Thymus (tissue), 11 donors: ENCODE data around the gene IGF1R. TPM values are rescaled to one million over a fixed set of nuclear protein-coding genes. Genes with fewer than 3 reads are reported as not detected.

ENCODE experiments used
- DNase-seq, 9 donors: peaks; one replicate each; pipeline ENCODE4 v3.0.0-alpha.2; 2013; ENCODE audit warnings: low spot score in 9 of 9, low read depth in 6 of 9, missing footprints in 1 of 9
- H3K27ac ChIP-seq, 2 donors: one replicate each; pipeline ENCODE4 v1.5.1; 2013; ENCODE audit warnings: control low read depth in 1 of 2, low read depth in 1 of 2, low read length in 1 of 2, mild to moderate bottlenecking in 1 of 2, moderate library complexity in 1 of 2
- H3K27me3 ChIP-seq, 2 donors: one replicate each; pipeline ENCODE4 v1.5.1; 2013; ENCODE audit warnings: low read length in 1 of 2; ENCODE audit not compliant: control insufficient read depth in 2 of 2, insufficient read depth in 1 of 2
- H3K36me3 ChIP-seq, 2 donors: one replicate each; pipeline ENCODE4 v1.5.1; 2013; ENCODE audit warnings: low read length in 1 of 2, mild to moderate bottlenecking in 1 of 2, moderate library complexity in 1 of 2; ENCODE audit not compliant: control insufficient read depth in 2 of 2, insufficient read depth in 2 of 2
- H3K4me1 ChIP-seq, 2 donors: one replicate each; pipeline ENCODE4 v1.5.1; 2013; ENCODE audit warnings: low read length in 2 of 2; ENCODE audit not compliant: control insufficient read depth in 2 of 2, insufficient read depth in 2 of 2
- H3K4me3 ChIP-seq, 2 donors: one replicate each; pipeline ENCODE4 v1.5.1; 2013; ENCODE audit warnings: low read length in 2 of 2, control low read depth in 1 of 2, mild to moderate bottlenecking in 1 of 2
- H3K9me3 ChIP-seq, 2 donors: one replicate each; pipeline ENCODE4 v1.5.1; 2013; ENCODE audit warnings: low read length in 1 of 2, mild to moderate bottlenecking in 1 of 2; ENCODE audit not compliant: control insufficient read depth in 2 of 2, insufficient read depth in 1 of 2
- WGBS: extraction: QIAGEN DNeasy Blood & Tissue Kit; methylation state at CpG from one replicate; pipeline ENCODE4 v1.1.7; 2013; 5-methylcytosine and 5-hydroxymethylcytosine counted together
- polyA plus RNA-seq: library from polyadenylated mRNA; stranded (reverse); fragments of 200-250 nt; gene quantifications from one replicate; pipeline ENCODE4 v1.2.3, GENCODE V29; 2013
- total RNA-seq: library from RNA; stranded (reverse); fragments of 120-200 nt; gene quantifications from one replicate; pipeline ENCODE4 v1.2.4, GENCODE V29; 2013
- donor health status: healthy.

Gene IGF1R
- total and polyA plus RNA-seq, 2 donors = 10.0 to 11.0 TPM

DNA sequence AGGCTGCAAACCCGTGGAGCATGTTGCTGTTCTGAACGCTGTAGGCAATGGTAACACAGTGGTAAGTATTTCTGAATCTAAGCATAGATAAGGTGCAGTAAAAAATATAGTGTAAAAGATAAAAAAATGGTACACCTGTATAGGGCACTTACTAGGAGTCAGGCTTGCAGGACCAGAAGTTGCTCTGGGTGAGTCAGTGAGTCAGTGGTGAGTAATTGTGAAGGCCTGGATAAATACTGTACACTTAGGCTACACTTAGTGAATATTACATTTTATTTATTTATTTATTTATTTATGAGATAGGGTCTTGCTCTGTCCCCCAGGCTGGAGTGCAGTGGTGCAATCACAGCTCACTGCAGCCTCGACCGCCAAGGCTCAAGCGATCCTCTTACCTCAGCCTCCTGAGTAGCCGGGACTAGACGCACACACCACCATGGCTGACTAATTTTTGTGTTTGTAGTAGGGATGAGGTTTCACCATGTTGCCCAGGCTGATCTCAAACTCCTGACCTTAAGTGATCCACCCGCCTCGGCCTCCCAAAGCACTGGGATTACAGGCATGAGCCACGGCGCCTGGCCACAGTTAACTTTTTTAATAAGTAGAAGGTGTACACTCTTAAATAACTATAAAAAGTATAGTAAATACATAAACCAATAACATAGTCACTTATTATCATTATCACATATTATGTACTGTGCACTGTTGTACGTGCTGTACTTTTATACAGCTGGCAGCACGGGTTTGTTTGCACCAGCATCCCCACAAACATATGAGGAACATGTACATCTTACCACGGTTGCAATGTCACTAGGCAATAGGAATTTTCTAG, 155.1 kb downstream of the IGF1R start:
- Histone ChIP-seq H3K4me3 (no peak overlapping the region), H3K9me3 (no peaks in the 10 kb centered on the region), H3K27me3 (no peaks in the 10 kb centered on the region), H3K27ac (no peak overlapping the region), H3K36me3 (no peaks in the 10 kb centered on the region), H3K4me1 (peaks cover 17 to 38% of the 10 kb centered on the region in 2 donors)
- DNase-seq = no peak
- WGBS = 98% methylated on average over 14 of the region's 14 CpGs

DNA sequence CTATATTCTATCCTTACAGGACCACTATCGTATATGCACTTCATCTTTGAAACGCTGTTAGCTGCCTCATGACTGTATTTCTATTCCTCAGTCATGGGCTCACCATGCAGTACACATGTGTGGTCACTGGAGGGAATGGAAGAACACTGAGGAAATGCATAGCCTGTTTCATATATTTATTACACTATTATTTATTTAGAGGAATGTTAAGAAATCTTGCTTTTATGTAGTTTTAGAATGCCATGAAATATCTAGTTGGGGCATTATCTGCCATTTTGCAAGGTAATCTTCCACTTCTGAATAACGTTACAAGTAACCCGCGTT, 155.7 kb downstream of the IGF1R start:
- Histone ChIP-seq H3K27ac (no peak overlapping the region), H3K4me3 (no peak overlapping the region), H3K36me3 (no peaks in the 10 kb centered on the region), H3K9me3 (no peaks in the 10 kb centered on the region), H3K4me1 (peaks cover 17 to 38% of the 10 kb centered on the region in 2 donors), H3K27me3 (no peaks in the 10 kb centered on the region)
- DNase-seq = no peak
- 99% methylated on average over 5 of the region's 5 CpGs for WGBS

DNA sequence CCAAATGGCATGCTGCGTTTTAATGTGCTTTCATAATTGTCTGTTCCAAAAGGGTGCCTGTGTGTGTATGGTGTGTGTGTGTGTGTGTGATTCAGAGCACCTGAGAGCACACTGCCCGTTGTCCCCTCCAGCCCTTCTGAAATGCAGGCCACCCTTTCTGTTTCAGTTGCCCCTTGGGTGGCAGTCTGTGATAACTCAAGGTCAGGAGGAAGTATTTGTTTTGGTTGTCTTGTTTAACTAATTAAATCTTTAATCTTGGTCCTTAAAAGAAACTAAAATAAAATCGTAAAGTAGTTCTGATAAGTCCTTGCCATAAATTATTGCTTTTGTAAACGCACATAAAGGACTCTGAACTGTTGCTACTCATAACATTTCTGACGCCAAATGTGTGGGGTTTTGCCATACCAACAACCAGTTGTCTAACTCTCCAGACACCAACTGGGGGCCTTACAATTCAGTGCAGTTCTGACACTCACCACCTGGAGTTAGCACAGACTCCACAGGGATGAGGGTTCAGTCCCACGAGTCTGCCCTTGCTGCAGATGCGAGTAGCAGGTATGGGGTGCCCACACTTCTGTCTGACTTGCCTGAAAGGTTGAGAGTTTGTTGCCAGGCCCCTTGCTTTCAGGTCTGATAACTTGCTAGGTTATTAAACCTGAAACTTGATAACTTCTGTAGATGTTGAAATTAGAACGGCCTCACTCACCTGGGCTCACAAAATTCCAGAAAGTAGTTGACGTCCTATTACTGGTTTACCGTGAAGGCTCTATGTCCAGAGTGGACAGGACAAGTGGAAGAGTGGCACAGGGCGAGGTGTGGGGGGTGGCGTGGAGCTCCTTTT, 157.3 kb downstream of the IGF1R start:
- Histone ChIP-seq H3K4me1 (peaks cover 13 to 25% of the 10 kb centered on the region in 2 donors), H3K36me3 (no peaks in the 10 kb centered on the region), H3K9me3 (no peaks in the 10 kb centered on the region), H3K27ac (no peak overlapping the region), H3K4me3 (no peak overlapping the region), H3K27me3 (no peaks in the 10 kb centered on the region)
- WGBS = 95% methylated on average over 12 of the region's 12 CpGs
- no peak for DNase-seq

DNA sequence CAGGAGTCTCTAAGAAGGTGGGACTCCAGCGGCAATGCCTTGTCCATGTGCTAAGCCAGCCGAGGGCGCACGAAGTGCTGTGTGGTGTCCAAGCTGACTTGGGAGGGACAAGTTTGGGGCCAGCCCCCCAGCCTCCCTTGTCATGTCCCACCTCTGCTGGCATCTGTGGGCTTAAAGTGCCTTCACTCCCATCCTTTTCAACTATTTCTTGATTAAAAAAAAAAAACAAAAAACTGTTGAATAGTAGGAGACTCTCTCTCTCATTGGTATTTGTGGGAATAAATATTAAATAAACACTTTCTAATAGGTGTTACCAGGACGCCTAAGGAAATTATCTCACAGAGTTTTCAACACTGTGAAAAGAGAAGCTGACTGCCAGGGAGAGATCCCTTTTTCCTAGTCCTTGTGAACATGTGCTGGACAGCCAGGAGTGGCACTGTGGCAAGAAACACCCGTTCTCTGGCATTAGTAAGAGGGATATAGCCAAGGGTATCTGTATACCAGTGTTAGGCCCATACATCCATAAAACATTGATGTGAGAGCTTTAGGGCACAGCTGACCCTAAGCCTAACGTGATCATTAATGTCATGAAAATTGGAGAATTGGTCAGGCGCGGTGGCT, 158.0 kb downstream of the IGF1R start:
- H3K9me3 ChIP-seq = no peaks in the 10 kb centered on the region
- no peaks in the 10 kb centered on the region for H3K27me3 ChIP-seq
- 98% methylated on average over 9 of the region's 9 CpGs for WGBS
- no peak overlapping the region for H3K27ac ChIP-seq
- DNase-seq = no peak
- H3K4me1 ChIP-seq = peaks cover 6 to 18% of the 10 kb centered on the region in 2 donors
- no peak overlapping the region for H3K4me3 ChIP-seq
- H3K36me3 ChIP-seq = no peaks in the 10 kb centered on the region

DNA sequence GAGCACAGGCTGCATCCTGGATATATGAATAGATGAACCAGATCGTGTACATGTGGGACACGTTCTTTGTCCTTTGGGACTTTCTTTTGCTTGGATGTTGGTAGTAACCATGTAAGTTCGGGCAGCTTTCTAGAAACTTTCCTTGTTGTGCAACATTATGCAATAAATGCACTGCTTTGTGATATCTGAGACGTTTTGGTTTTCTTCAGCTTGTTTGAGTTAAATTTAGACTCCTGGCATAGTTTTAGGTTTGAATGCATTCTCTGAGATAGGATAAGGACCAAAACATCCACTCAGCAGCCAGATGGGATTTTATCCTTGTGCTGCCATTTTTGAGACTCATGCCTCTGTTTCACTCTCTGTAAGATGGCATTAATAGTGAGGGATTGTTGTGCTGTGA, 158.9 kb downstream of the IGF1R start:
- WGBS = 91% methylated on average over 4 of the region's 4 CpGs
- Histone ChIP-seq H3K9me3 (no peaks in the 10 kb centered on the region), H3K36me3 (no peaks in the 10 kb centered on the region), H3K27me3 (no peaks in the 10 kb centered on the region), H3K27ac (no peak overlapping the region), H3K4me1 (peaks cover 0 to 9% of the 10 kb centered on the region in 2 donors), H3K4me3 (no peak overlapping the region)
- DNase-seq = no peak

DNA sequence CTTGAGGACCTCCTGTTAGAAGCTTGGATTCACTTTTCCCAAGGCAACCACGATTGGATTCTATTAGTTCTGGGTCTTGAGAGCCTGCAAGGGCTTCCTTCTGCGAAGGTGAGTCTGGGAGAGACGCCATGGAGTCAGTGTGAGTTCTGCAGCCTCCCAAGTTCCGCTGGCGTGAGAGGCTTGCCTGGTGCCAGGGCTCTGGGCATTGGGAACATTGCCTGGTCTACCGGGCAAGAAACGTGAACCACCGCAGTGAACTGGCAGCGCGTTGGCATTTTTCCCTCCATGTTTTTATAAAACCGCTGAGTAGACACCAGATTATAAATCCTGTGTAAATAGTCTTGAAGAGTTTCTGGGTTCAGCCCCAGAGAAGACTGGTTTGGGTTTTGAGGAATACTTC, 160.9 kb downstream of the IGF1R start:
- Histone ChIP-seq H3K27me3 (no peaks in the 10 kb centered on the region), H3K4me3 (no peak overlapping the region), H3K4me1 (peaks cover 0 to 6% of the 10 kb centered on the region in 2 donors), H3K36me3 (no peaks in the 10 kb centered on the region), H3K9me3 (no peaks in the 10 kb centered on the region), H3K27ac (no peak overlapping the region)
- WGBS = 93% methylated on average over 11 of the region's 11 CpGs
- no peak for DNase-seq

DNA sequence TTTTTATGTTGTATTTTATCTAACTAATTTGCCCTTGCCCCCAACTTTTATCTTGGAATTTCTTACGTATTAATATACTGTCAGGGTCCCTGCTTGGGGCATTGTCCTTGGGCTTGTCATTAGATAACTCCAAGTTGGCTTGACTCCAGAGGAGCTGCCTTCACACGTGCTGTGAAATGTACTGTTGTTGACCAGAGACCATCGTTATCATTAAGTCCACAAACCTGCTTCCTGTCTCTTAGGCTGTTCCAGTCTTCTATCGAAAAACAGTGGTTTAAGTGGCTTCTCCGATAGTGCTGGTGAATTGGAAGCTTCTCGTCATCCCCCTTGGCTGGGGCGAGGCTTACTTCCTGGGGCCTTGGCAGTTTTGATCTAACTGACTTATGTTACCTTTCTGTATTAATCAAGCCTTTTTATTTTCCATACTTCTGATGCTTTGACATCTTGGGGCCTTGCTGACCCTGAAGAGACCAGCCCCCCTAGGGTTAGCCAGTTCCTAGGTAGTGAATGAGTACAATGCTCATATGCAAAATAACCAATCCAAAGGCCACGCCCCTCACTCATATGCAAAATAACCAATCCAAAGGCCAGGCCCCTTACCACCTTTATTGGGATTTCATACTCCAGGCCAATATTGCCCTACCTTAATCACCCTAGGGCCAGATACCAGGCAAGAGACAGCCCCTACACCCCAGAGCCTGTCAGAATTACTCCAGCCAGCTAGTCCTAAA, 164.5 kb downstream of the IGF1R start:
- Histone ChIP-seq H3K4me1 (no peaks in the 10 kb centered on the region), H3K36me3 (no peaks in the 10 kb centered on the region), H3K27me3 (no peaks in the 10 kb centered on the region), H3K27ac (no peak overlapping the region), H3K9me3 (no peaks in the 10 kb centered on the region), H3K4me3 (no peak overlapping the region)
- WGBS = 97% methylated on average over 8 of the region's 8 CpGs
- no peak for DNase-seq

DNA sequence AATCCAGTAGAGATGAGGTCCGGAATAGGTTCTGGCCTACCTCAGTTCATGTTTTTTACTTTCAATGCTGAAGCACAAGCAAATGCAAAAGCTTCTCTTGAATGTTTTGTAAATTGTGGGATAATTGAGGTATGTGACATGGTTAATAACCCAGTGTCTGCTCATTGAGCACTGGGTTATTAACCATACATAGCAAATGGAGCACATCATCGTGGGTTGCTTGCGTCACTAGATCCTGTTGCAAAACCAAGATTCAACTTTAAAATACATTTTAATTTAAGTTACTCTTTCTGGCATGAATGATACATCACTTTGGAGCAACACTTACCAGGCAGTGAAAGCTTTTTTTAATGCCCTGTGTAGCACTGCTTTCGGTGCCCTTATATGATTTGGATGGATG, 165.6 kb downstream of the IGF1R start:
- DNase-seq = no peak
- WGBS = 98% methylated on average over 4 of the region's 4 CpGs
- Histone ChIP-seq H3K27ac (no peak overlapping the region), H3K9me3 (no peaks in the 10 kb centered on the region), H3K27me3 (no peaks in the 10 kb centered on the region), H3K36me3 (no peaks in the 10 kb centered on the region), H3K4me1 (no peaks in the 10 kb centered on the region), H3K4me3 (no peak overlapping the region)
